HG02571 (cell line): Measurements from ENCODE around the gene ZNF768.

Experiments
- ATAC-seq: cut with Tn5 transposase; IDR thresholded peaks from one replicate; pipeline ENCODE4 v1.9.1; 2021; ENCODE audit warnings: mild to moderate bottlenecking, moderate library complexity; ENCODE audit not compliant: unreplicated experiment

Gene ZNF768

GRCh38 chr16:30526137-30526822 is at the start of gene ZNF768:
ZNF768 (minus strand) TSS chr16:30526566; CDS start chr16:30526413, 153 bp downstream.
- ATAC-seq, result peak; percentile 30

- no peak for ATAC-seq
These were observed 48.3 kb upstream of the ZNF768 start for GRCh38 chr16:30574678-30575077.

GRCh38 chr16:30571445-30572322 is 45.3 kb upstream of the ZNF768 start, which contains the start of gene ZNF688:
ZNF688 (minus strand) TSS chr16:30571714; CDS start chr16:30571629, 85 bp downstream.
- peak; percentile 67 for ATAC-seq

GRCh38 chr16:30570636-30571444 is 44.5 kb upstream of the ZNF768 start:
- no peak for ATAC-seq

GRCh38 chr16:30569746-30570635 is 43.6 kb upstream of the ZNF768 start:
- no peak for ATAC-seq

- no peak for ATAC-seq
These were observed 42.9 kb upstream of the ZNF768 start for GRCh38 chr16:30569281-30569680.

- peak; percentile 30 for ATAC-seq
These were observed 41.7 kb upstream of the ZNF768 start for GRCh38 chr16:30567991-30568638.

GRCh38 chr16:30567160-30567990 is 41.0 kb upstream of the ZNF768 start:
- ATAC-seq, result no peak

- ATAC-seq, result no peak
These were observed 40.2 kb upstream of the ZNF768 start for GRCh38 chr16:30566531-30566930.

GRCh38 chr16:30565984-30566383 is 39.6 kb upstream of the ZNF768 start:
- ATAC-seq, result no peak

- ATAC-seq, result no peak
These were observed 39.2 kb upstream of the ZNF768 start for GRCh38 chr16:30565526-30565925.

- no peak for ATAC-seq
These were observed 35.7 kb upstream of the ZNF768 start for GRCh38 chr16:30562021-30562420.

GRCh38 chr16:30561089-30561816 is 34.9 kb upstream of the ZNF768 start:
- no peak for ATAC-seq

- ATAC-seq, result no peak
These were observed 33.3 kb upstream of the ZNF768 start for GRCh38 chr16:30559690-30560089.

GRCh38 chr16:30558789-30559377 is 32.5 kb upstream of the ZNF768 start:
- no peak for ATAC-seq

- peak; percentile 87 for ATAC-seq
These were observed 31.8 kb upstream of the ZNF768 start, which contains the start of gene ZNF764 for GRCh38 chr16:30557957-30558788. ZNF764 (minus strand) TSS chr16:30558374; CDS start chr16:30558182, 192 bp downstream.

- peak; percentile 6 for ATAC-seq
These were observed 31.3 kb upstream of the ZNF768 start for GRCh38 chr16:30557707-30557956.
